GM23338 (cell line): Measurements from ENCODE around the gene MLLT6. TPM values are rescaled to one million over a fixed set of nuclear protein-coding genes. Genes with fewer than 3 reads are reported as not detected.

ENCODE experiments used
- ATAC-seq: fragments of 200-7000 bp; cut with Tn5 transposase; 3 replicates; pipeline ENCODE4 v1.9.1; 2020
- DNase-seq: peaks from one replicate; pipeline ENCODE4 v3.0.0-alpha.2; 2015; ENCODE audit warnings: low spot score
- H2AFZ ChIP-seq: fragments of 200-600 bp; sonication (generic); 2 replicates; pipeline ENCODE4 v1.8.0; 2016; ENCODE audit warnings: antibody characterized with exemption, mild to moderate bottlenecking, moderate library complexity
- H3F3A ChIP-seq: fragments of 200-600 bp; sonication (generic); replicated peaks from 2 replicates; pipeline ENCODE4 v1.8.0; 2017; ENCODE audit warnings: antibody characterized with exemption, mixed run types, low read depth
- H3K27ac ChIP-seq: fragments of 200-600 bp; sonication (generic); 2 replicates; pipeline ENCODE4 v1.6.1; 2016; ENCODE audit warnings: low read depth
- H3K27me3 ChIP-seq: fragments of 200-600 bp; sonication (generic); 2 replicates; pipeline ENCODE4 v1.8.0; 2016; ENCODE audit warnings: mild to moderate bottlenecking, mixed run types, moderate library complexity; ENCODE audit not compliant: insufficient read depth
- H3K36me3 ChIP-seq: fragments of 200-600 bp; sonication (generic); 2 replicates; pipeline ENCODE4 v1.8.0; 2016; ENCODE audit warnings: mild to moderate bottlenecking; ENCODE audit not compliant: insufficient read depth
- H3K4me1 ChIP-seq: fragments of 200-600 bp; sonication (generic); 2 replicates; pipeline ENCODE4 v1.8.0; 2016; ENCODE audit warnings: mild to moderate bottlenecking, moderate library complexity; ENCODE audit not compliant: insufficient read depth
- H3K4me2 ChIP-seq: fragments of 200-600 bp; sonication (generic); 2 replicates; pipeline ENCODE4 v1.7.1; 2017; ENCODE audit warnings: mixed run types
- H3K4me3 ChIP-seq: fragments of 200-600 bp; sonication (generic); 2 replicates; pipeline ENCODE4 v1.6.1; 2016; ENCODE audit warnings: mixed run types
- H3K79me2 ChIP-seq: fragments of 200-600 bp; sonication (generic); replicated peaks from 2 replicates; pipeline ENCODE4 v1.8.0; 2017; ENCODE audit warnings: mild to moderate bottlenecking; ENCODE audit not compliant: insufficient read depth
- H3K9me2 ChIP-seq: fragments of 200-600 bp; sonication (generic); 2 replicates; pipeline ENCODE4 v1.8.0; 2017; ENCODE audit not compliant: insufficient read depth
- H4K20me1 ChIP-seq: fragments of 200-600 bp; sonication (generic); replicated peaks from 2 replicates; pipeline ENCODE4 v1.8.0; 2017; ENCODE audit warnings: mild to moderate bottlenecking; ENCODE audit not compliant: insufficient read depth
- H3K27ac Mint-ChIP-seq: 2 replicates; pipeline ENCODE4 v1.8.0; 2020; ENCODE audit warnings: inconsistent platforms, mild to moderate bottlenecking, moderate library complexity, mixed read lengths
- H3K27me3 Mint-ChIP-seq: 3 replicates; pipeline ENCODE4 v1.8.0; 2022; ENCODE audit warnings: low read depth, mild to moderate bottlenecking, moderate library complexity, mixed read lengths, inconsistent platforms; ENCODE audit not compliant: insufficient read depth, poor library complexity
- H3K36me3 Mint-ChIP-seq: 3 replicates; pipeline ENCODE4 v1.8.0; 2021; ENCODE audit warnings: low read depth, mild to moderate bottlenecking, inconsistent platforms, moderate library complexity, mixed read lengths
- H3K4me1 Mint-ChIP-seq: 3 replicates; pipeline ENCODE4 v1.8.0; 2020; ENCODE audit warnings: mild to moderate bottlenecking, inconsistent platforms, mixed read lengths
- H3K4me3 Mint-ChIP-seq: 3 replicates; pipeline ENCODE4 v1.8.0; 2021; ENCODE audit warnings: moderate library complexity, mild to moderate bottlenecking, inconsistent platforms, mixed read lengths
- H3K9me3 Mint-ChIP-seq: 3 replicates; pipeline ENCODE4 v1.8.0; 2020; ENCODE audit warnings: moderate library complexity, mild to moderate bottlenecking, inconsistent platforms, mixed read lengths
- ETS1 ChIP-seq: IDR thresholded peaks from 2 replicates; pipeline ENCODE4 v1.6.1; 2016; ENCODE audit warnings: antibody characterized with exemption
- EZH2 ChIP-seq: fragments of 200-600 bp; sonication (generic); IDR thresholded peaks from one replicate; pipeline ENCODE4 v1.8.0; 2017; ENCODE audit warnings: antibody characterized with exemption, mild to moderate bottlenecking, low read depth; ENCODE audit not compliant: unreplicated experiment
- EZH2phosphoT487 ChIP-seq: fragments of 200-600 bp; sonication (generic); IDR thresholded peaks from one replicate; pipeline ENCODE4 v1.8.1; 2018; ENCODE audit warnings: antibody characterized with exemption; ENCODE audit not compliant: unreplicated experiment
- NANOG ChIP-seq: IDR thresholded peaks from 2 replicates; pipeline ENCODE4 v1.6.1; 2016; ENCODE audit warnings: antibody characterized with exemption, borderline replicate concordance
- REST ChIP-seq: IDR thresholded peaks from one replicate; pipeline ENCODE4 v1.6.1; 2018; ENCODE audit warnings: antibody characterized with exemption; ENCODE audit not compliant: unreplicated experiment
- ZNF114 ChIP-seq: fragments of 250-450 bp; sonication (Bioruptor Pico); IDR thresholded peaks from 2 replicates; pipeline ENCODE4 v1.5.0; 2020; ENCODE audit warnings: mild to moderate bottlenecking, moderate library complexity
- ZNF462 ChIP-seq: fragments of 250-450 bp; sonication (Bioruptor Pico); IDR thresholded peaks from 2 replicates; pipeline ENCODE4 v1.5.0; 2020; ENCODE audit warnings: mild to moderate bottlenecking, moderate library complexity
- polyA plus RNA-seq: library from polyadenylated mRNA; unstranded; fragments of >200 nt; fragmentation: Nextera tagmentation; extraction: Ambion mirVana; gene quantifications from 2 replicates; pipeline ENCODE4 v1.2.1, GENCODE V29; 2016
- total RNA-seq: library from RNA; depleted of rRNA; stranded (reverse); fragments of >200 nt; shearing (Covaris generic); gene quantifications from 2 replicates; pipeline ENCODE4 v1.2.3, GENCODE V29; 2014

Gene MLLT6
- total and polyA plus RNA-seq, 2 experiments from 2014 or later = 2.6 to 2.8 TPM

GRCh38 chr17:38667787-38668122 lies 37.3 kb upstream of the MLLT6 start (continued):
- no peak for TF ChIP-seq REST
- no peak for TF ChIP-seq ETS1
- TF ChIP-seq ZNF114 = no peak
- TF ChIP-seq EZH2 = no peak
- no peak for TF ChIP-seq EZH2phosphoT487

DNA sequence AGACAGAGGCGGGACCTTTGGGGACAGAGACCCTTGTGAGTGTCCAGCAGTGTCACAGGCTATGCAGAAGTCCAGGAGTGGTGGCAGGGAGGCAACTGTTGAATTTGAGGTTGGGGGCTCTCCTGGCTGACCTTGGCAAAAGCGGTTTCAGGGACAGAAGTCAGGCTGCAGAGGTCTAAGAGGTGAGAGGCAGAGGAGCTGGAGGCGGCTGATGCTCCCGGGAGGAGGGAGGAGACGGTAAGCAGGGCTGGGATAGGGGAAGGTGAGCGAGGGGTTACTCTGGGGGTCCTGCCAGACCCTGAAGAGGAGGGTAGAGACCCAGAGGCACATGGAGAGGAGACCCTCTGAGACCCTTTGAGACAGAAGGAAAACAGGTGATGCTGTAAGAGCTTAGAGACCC lies 35.6 kb upstream of the MLLT6 start:
- no peak overlapping the region; the same call in 2 of the 3 replicates for H3K4me3 Mint-ChIP-seq
- H3K27ac Mint-ChIP-seq = no peak overlapping the region
- H3K27ac ChIP-seq = no peak overlapping the region
- peaks cover 49% of the 10 kb centered on the region for H3K4me1 Mint-ChIP-seq
- 0 out of 2 replicates have a peak, but pooled peaks cover 5% of the 10 kb centered on the region for H4K20me1 ChIP-seq
- DNase-seq = no peak
- H3K36me3 Mint-ChIP-seq = no peaks in the 10 kb centered on the region
- H2AFZ ChIP-seq = no peak overlapping the region
- H3K79me2 ChIP-seq = no peaks in the 10 kb centered on the region
- ATAC-seq = no peak
- peak; percentile 56 for TF ChIP-seq EZH2
- no peak for TF ChIP-seq NANOG
- no peak for TF ChIP-seq EZH2phosphoT487
- TF ChIP-seq ZNF462 (CRISPR knock-in tag) = no peak
- no peak overlapping the region for H3K4me3 ChIP-seq
- H3K4me2 ChIP-seq = peak overlapping the region; percentile 26; the same call in 1 of the 2 replicates
- peaks cover 18% of the 10 kb centered on the region; the same call in 1 of the 2 replicates for H3F3A ChIP-seq
- peaks cover 2% of the 10 kb centered on the region; the same call in 1 of the 3 replicates for H3K9me3 Mint-ChIP-seq
- H3K36me3 ChIP-seq = no peaks in the 10 kb centered on the region
- H3K4me1 ChIP-seq = peaks cover 27% of the 10 kb centered on the region
- H3K9me2 ChIP-seq = no peaks in the 10 kb centered on the region
- peaks cover 67% of the 10 kb centered on the region for H3K27me3 Mint-ChIP-seq
- H3K27me3 ChIP-seq = peaks cover 82% of the 10 kb centered on the region
